HG03558 (cell line): Measurements from ENCODE around the gene PHACTR3.

Experiments used
- ATAC-seq: cut with Tn5 transposase; IDR thresholded peaks from one replicate; pipeline ENCODE4 v1.9.1; 2021; ENCODE audit warnings: moderate number of reproducible peaks; ENCODE audit not compliant: unreplicated experiment; ENCODE audit errors: extremely low read depth

PHACTR3 gene

GRCh38 chr20:59586613-59587012, 17.7 kb upstream of the PHACTR3 start:
- ATAC-seq: no peak

- ATAC-seq: no peak
Measured at GRCh38 chr20:59587570-59587969, 16.8 kb upstream of the PHACTR3 start.

- ATAC-seq: no peak
Measured at GRCh38 chr20:59588236-59588855, 16.0 kb upstream of the PHACTR3 start.

GRCh38 chr20:59589086-59589684, 15.2 kb upstream of the PHACTR3 start:
- no peak for ATAC-seq

- no peak for ATAC-seq
Measured at GRCh38 chr20:59591061-59591460, 13.3 kb upstream of the PHACTR3 start.

- ATAC-seq: no peak
Measured at GRCh38 chr20:59596690-59597089, 7.7 kb upstream of the PHACTR3 start.

- ATAC-seq: no peak
Measured at GRCh38 chr20:59597240-59597639, 7.1 kb upstream of the PHACTR3 start.

- ATAC-seq: no peak
Measured at GRCh38 chr20:59598625-59599310, 5.6 kb upstream of the PHACTR3 start.

- no peak for ATAC-seq
Measured at GRCh38 chr20:59599941-59600340, 4.4 kb upstream of the PHACTR3 start.

- ATAC-seq: no peak
Measured at GRCh38 chr20:59600472-59600871, 3.9 kb upstream of the PHACTR3 start.

- no peak for ATAC-seq
Measured at GRCh38 chr20:59602546-59603080, 1.7 kb upstream of the PHACTR3 start.

- ATAC-seq: no peak
Measured at GRCh38 chr20:59603176-59603575, 1.2 kb upstream of the PHACTR3 start.

GRCh38 chr20:59604741-59605600, 631 bp downstream of the PHACTR3 start:
- no peak for ATAC-seq

- no peak for ATAC-seq
Measured at GRCh38 chr20:59605601-59606364, 1.4 kb downstream of the PHACTR3 start.

- ATAC-seq: no peak
Measured at GRCh38 chr20:59606566-59606965, 2.2 kb downstream of the PHACTR3 start.

GRCh38 chr20:59608396-59608795, 4.1 kb downstream of the PHACTR3 start:
- ATAC-seq: no peak

GRCh38 chr20:59608871-59609270, 4.5 kb downstream of the PHACTR3 start:
- ATAC-seq: no peak

GRCh38 chr20:59611286-59611685, 6.9 kb downstream of the PHACTR3 start:
- ATAC-seq: no peak

- ATAC-seq: no peak
Measured at GRCh38 chr20:59613861-59614260, 9.5 kb downstream of the PHACTR3 start.

GRCh38 chr20:59614714-59615113, 10.4 kb downstream of the PHACTR3 start:
- ATAC-seq: no peak
